Measurements from ENCODE around the gene CABP4. TPM values are rescaled to one million over a fixed set of nuclear protein-coding genes. Genes with fewer than 3 reads are reported as not detected.

CABP4 gene
- total RNA-seq, 1 experiment from 2014 or later, result 2.5 TPM

DNA sequence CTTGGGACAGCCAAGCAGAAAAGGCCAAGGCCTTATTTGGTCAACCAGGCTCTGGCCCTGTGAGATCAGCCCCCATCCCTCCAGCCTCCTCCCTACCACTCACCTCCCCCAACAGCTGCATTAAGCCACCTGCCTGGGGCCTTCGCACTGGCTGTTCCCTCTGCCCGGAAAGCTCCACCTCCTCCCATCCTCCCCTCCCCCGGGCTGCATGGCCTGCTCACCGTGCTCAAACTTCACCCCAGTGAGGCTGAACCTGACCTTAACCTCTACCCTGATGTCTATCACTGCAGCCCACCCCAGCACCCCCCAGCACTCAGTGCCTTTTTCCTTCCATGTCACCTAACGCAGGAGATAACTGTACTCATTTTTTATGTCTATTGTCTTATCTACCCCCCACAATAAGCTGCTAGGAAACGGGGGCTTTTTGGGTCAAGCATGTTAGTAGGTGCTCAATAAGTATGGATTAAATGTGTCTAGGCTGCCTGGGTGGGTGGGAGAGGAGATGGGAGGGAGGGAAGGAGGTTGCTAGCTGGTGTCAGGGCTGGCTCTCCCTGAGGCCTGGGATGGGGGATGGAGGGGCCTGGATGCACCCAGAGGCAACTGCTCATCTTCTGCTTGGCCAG is 18.6 kb upstream of the CABP4 start:
- Histone ChIP-seq H3K27me3 (ENCODE audit: insufficient read depth, low read depth) (no peaks in the 10 kb centered on the region), H3K9me3 (ENCODE audit: insufficient read depth, low read depth) (no peaks in the 10 kb centered on the region), H3K36me3 (ENCODE audit: low read depth) (no peaks in the 10 kb centered on the region; the same call in none of the 2 replicates), H3K4me3 (no peak overlapping the region), H4K20me1 (ENCODE audit: insufficient read depth) (peaks cover 6% of the 10 kb centered on the region; the same call in 1 of the 2 replicates), H3K27ac (no peak overlapping the region), H3K9me2 (ENCODE audit: insufficient read depth) (no peaks in the 10 kb centered on the region), H2AFZ (no peak overlapping the region), H3F3A (ENCODE audit: insufficient read depth, low read depth) (peaks cover 25% of the 10 kb centered on the region), H3K4me1 (replicated peaks; ENCODE audit: insufficient read depth) (0 out of 2 replicates have a peak, but pooled peaks cover 8% of the 10 kb centered on the region), H3K79me2 (ENCODE audit: low read depth) (no peaks in the 10 kb centered on the region), H3K4me2 (no peak overlapping the region)
- intact Hi-C loops (cut with micrococcal nuclease; ENCODE audit: unreplicated experiment), result no loop called here
- no TSS peak for BruUV-seq (replicated peaks)
- POLR2A ChIA-PET (ENCODE audit: unreplicated experiment), result interaction anchor here (0.5 to 0.7 kb wide), 2 partner anchors 62 to 142 kb away, joined by 3 to 4 read pairs; no protein-coding TSS in a partner anchor
- CTCF ChIA-PET, result interaction anchor here (0.6 kb wide), 1 partner anchor 382 kb away, joined by 3 read pairs; no protein-coding TSS in a partner anchor
- TF ChIP-seq, protein P1, sequence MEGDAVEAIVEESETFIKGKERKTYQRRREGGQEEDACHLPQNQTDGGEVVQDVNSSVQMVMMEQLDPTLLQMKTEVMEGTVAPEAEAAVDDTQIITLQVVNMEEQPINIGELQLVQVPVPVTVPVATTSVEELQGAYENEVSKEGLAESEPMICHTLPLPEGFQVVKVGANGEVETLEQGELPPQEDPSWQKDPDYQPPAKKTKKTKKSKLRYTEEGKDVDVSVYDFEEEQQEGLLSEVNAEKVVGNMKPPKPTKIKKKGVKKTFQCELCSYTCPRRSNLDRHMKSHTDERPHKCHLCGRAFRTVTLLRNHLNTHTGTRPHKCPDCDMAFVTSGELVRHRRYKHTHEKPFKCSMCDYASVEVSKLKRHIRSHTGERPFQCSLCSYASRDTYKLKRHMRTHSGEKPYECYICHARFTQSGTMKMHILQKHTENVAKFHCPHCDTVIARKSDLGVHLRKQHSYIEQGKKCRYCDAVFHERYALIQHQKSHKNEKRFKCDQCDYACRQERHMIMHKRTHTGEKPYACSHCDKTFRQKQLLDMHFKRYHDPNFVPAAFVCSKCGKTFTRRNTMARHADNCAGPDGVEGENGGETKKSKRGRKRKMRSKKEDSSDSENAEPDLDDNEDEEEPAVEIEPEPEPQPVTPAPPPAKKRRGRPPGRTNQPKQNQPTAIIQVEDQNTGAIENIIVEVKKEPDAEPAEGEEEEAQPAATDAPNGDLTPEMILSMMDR (conservative IDR thresholded peaks at IDR 0.05), result no peak
- TF ChIP-seq EZH2 (IDR thresholded peaks at IDR 0.05; ENCODE audit: low read depth), result no peak
- no peak for DNase-seq

DNA sequence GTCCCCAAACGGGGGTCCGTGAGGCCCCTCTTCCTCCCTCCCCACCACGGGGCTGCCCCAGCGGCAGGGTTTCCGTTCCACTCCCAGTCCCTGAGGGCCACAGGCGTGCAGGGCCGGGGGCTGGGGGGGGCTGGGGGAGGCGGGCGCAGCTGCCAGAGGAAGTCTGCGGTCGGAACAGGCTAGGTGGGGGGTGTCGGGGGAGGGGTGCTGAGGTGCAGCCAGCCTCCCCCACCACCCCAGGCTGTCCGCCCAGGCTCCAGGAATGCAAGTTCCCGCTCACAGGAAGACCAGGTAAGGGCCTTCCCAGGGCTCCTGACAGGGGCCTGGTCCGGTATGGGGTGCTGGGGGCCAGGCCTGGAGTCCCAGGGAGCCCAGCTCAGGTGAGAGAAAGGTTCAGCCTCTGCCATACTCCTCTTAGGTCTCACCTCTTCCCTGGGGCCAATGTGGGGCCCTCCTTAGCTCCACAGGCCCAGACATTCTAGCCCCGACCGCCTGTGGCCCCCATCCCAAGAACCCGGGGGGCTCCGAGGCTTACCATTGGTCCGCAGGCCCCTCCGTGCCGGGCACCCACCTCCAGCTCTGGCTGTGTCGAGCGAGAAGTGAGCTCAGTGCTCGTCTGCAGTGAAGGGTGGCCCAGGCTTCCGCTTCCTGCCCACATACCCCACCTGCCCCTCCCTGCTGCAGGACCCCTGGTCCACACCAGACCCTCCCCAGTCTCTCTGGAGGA is 17.9 kb upstream of the CABP4 start, which contains the start of gene PTPRCAP:
PTPRCAP (minus strand) TSS at position 601 of the 727 bp plus-strand sequence; CDS start at position 538, 63 bp downstream.
- H3K27me3 ChIP-seq (ENCODE audit: insufficient read depth, low read depth), result no peaks in the 10 kb centered on the region
- no TSS peak for BruUV-seq (replicated peaks)
- peaks cover 2% of the 10 kb centered on the region; the same call in 1 of the 2 replicates for H3K79me2 ChIP-seq (ENCODE audit: low read depth)
- H3K9me2 ChIP-seq (ENCODE audit: insufficient read depth), result no peaks in the 10 kb centered on the region
- no peaks in the 10 kb centered on the region for H3K9me3 ChIP-seq (ENCODE audit: insufficient read depth, low read depth)
- no peak within 1 kb of the TSS for H3K27ac ChIP-seq
- H3K4me1 ChIP-seq (replicated peaks; ENCODE audit: insufficient read depth), result peaks cover 10% of the 10 kb centered on the region; the same call in 1 of the 2 replicates
- intact Hi-C loops (cut with micrococcal nuclease; ENCODE audit: unreplicated experiment), result no loop called here
- no peak within 1 kb of the TSS for H2AFZ ChIP-seq
- POLR2A ChIA-PET (ENCODE audit: unreplicated experiment), result interaction anchor here (0.7 kb wide), 1 partner anchor 141 kb away, joined by 4 read pairs; no protein-coding TSS in a partner anchor
- no peak for DNase-seq
- H3F3A ChIP-seq (ENCODE audit: insufficient read depth, low read depth), result peaks cover 29% of the 10 kb centered on the region
- H3K36me3 ChIP-seq (ENCODE audit: low read depth), result no peaks in the 10 kb centered on the region; the same call in none of the 2 replicates
- peaks cover 6% of the 10 kb centered on the region; the same call in 1 of the 2 replicates for H4K20me1 ChIP-seq (ENCODE audit: insufficient read depth)
- TF ChIP-seq, protein P1 (conservative IDR thresholded peaks at IDR 0.05), result no peak
- TF ChIP-seq EZH2 (IDR thresholded peaks at IDR 0.05; ENCODE audit: low read depth), result no peak
- CTCF ChIA-PET, result interaction anchor here (0.6 kb wide), 1 partner anchor 383 kb away, joined by 3 read pairs; no protein-coding TSS in a partner anchor
- H3K4me3 ChIP-seq, result no peak within 1 kb of the TSS
- H3K4me2 ChIP-seq, result no peak within 1 kb of the TSS

DNA sequence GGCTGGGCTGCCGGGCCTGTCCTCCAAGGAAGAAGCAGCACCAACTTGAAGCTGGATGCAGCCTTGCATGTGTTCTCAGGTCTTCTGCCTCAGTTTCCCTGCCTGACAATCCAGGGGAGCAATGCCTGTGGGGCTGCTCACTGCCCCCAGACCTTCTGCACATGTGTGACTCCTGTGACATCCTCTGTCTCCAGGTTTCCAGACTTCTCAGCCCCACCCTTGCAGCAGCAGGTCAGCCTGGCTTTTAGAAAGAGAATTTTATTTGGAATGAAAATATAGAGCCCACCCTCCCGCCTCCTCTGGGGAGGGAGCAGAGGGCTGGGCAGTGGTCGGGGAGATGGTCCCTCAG is 17.4 kb upstream of the CABP4 start:
- Histone ChIP-seq H3K27me3 (ENCODE audit: insufficient read depth, low read depth) (no peaks in the 10 kb centered on the region), H3K4me1 (replicated peaks; ENCODE audit: insufficient read depth) (peaks cover 15% of the 10 kb centered on the region), H2AFZ (no peak overlapping the region), H3K36me3 (ENCODE audit: low read depth) (no peaks in the 10 kb centered on the region; the same call in none of the 2 replicates), H3K27ac (no peak overlapping the region), H4K20me1 (ENCODE audit: insufficient read depth) (peaks cover 6% of the 10 kb centered on the region; the same call in 1 of the 2 replicates), H3F3A (ENCODE audit: insufficient read depth, low read depth) (peaks cover 29% of the 10 kb centered on the region), H3K9me2 (ENCODE audit: insufficient read depth) (no peaks in the 10 kb centered on the region), H3K9me3 (ENCODE audit: insufficient read depth, low read depth) (no peaks in the 10 kb centered on the region), H3K4me2 (no peak overlapping the region), H3K4me3 (no peak overlapping the region), H3K79me2 (ENCODE audit: low read depth) (peaks cover 7% of the 10 kb centered on the region)
- POLR2A ChIA-PET (ENCODE audit: unreplicated experiment), result no interaction called here
- intact Hi-C loops (cut with micrococcal nuclease; ENCODE audit: unreplicated experiment), result no loop called here
- DNase-seq, result no peak
- CTCF ChIA-PET, result no interaction called here
- TF ChIP-seq EZH2 (IDR thresholded peaks at IDR 0.05; ENCODE audit: low read depth), result no peak
- TF ChIP-seq, protein P1 (conservative IDR thresholded peaks at IDR 0.05), result no peak
- no TSS peak for BruUV-seq (replicated peaks)
